ENCODE measurements around the gene OSTN. TPM values are rescaled to one million over a fixed set of nuclear protein-coding genes. Genes with fewer than 3 reads are reported as not detected.

The OSTN gene
- total RNA-seq, 4 donors from 2014 or later: not detected

DNA sequence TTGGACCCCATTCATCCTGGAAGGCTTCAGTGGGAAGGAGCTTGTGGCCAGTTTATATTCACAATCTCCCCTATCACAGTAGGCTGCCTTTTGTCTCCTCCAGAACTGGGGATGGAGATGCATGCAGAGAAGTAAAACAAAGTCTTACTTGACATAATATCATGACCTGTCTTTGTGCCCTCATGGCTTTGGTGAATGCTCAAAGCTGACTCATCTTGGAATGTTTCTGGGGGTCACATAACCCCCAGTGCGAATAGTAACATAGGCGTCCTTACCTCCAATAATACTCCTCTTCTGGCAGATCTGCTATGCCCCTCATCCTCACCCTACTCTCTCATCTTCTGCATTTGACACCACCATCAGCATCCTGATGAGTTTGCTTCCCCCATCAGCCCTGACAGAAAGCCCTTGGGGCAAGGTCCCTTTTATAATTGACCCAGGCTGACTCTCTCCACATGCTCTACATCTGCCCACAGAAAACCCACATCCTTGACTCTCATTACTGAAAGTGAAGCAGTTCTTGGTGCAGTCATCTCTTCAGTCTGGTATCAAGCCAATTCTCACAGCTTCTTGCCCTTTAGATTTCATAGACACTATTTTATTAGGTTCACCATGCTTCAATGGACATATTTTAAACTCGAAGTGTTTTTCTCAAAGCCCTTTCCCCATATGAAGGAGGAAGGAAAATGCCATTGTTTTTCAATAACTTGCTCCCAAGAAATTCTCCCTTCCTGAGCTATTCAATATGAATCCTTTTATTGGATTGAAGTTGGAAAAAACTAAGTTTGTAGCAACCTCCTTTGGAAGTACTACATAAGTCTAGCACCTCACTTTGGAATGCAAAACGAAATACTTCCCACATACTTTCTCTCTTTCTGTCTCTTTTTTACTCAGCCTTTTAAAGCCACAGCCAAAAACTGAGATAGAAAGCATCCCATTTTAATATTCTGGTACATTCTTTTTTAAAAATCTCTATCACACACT is 36.6 kb downstream of the OSTN start:
- TF ChIP-seq, protein P1, sequence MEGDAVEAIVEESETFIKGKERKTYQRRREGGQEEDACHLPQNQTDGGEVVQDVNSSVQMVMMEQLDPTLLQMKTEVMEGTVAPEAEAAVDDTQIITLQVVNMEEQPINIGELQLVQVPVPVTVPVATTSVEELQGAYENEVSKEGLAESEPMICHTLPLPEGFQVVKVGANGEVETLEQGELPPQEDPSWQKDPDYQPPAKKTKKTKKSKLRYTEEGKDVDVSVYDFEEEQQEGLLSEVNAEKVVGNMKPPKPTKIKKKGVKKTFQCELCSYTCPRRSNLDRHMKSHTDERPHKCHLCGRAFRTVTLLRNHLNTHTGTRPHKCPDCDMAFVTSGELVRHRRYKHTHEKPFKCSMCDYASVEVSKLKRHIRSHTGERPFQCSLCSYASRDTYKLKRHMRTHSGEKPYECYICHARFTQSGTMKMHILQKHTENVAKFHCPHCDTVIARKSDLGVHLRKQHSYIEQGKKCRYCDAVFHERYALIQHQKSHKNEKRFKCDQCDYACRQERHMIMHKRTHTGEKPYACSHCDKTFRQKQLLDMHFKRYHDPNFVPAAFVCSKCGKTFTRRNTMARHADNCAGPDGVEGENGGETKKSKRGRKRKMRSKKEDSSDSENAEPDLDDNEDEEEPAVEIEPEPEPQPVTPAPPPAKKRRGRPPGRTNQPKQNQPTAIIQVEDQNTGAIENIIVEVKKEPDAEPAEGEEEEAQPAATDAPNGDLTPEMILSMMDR (IDR thresholded peaks at IDR 0.05; ENCODE audit: low read depth): no peak

DNA sequence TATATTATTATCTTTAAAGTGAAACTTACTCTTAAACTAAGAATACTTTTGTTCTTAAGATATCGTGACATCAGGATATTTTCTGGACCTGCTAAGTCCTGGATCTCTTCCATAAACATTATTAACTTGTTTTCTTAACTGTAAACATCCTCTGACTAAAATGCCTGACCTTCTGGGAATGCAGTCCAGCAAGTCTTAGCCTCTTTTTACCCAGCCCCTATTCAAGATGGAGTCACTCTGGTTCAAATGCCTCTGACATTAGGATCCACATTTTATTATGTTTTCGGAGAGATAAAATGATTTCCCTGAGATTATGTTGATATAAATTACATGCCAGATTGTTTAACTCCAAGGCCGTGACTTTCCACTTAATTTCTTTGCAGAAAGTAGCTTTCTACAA is 37.6 kb downstream of the OSTN start:
- TF ChIP-seq, protein P1 (IDR thresholded peaks at IDR 0.05; ENCODE audit: low read depth): no peak

DNA sequence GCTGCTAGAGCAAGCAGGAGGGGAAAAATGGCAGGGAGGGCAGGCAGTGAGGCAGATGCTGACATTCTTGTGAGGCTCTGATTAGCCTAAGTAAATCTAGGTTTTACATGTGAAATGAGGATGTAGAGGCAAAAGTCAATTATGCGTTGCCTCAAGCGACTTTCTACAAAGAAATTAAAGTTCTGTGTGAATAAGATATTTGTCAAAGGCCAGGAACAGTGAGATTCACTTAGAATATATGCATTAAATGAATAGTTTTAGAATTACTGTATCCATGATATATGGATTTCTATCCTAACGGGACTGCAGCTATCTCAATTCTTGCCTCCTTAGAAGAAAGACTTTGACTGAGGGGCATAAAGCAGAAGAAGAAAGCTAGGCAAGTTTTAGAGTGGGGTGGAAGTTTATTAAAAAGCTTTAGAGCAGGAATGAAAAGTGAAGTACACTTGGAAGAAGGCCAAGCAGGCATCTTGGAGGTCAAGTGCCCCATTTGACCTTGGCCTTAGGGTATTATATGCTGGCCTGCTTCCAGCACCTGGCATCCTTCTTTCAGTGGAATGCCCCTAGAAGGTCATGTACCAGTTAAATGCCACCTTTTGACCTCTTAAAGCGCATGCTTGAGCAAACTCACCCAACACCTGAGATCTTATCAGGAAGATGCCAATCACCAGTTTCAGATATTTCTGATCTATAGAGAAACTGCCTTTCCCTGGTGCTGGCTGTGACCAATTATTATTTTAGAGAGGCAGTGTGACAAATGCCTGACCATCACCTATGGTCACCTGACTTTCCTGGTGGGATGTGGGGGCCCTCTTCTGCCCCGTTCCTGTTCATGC is 38.2 kb downstream of the OSTN start:
- TF ChIP-seq, protein P1 (IDR thresholded peaks at IDR 0.05; ENCODE audit: low read depth): no peak

- TF ChIP-seq, protein P1 (IDR thresholded peaks at IDR 0.05; ENCODE audit: low read depth): no peak
Observed at GRCh38 chr3:191238321-191238817, 39.3 kb downstream of the OSTN start.

DNA sequence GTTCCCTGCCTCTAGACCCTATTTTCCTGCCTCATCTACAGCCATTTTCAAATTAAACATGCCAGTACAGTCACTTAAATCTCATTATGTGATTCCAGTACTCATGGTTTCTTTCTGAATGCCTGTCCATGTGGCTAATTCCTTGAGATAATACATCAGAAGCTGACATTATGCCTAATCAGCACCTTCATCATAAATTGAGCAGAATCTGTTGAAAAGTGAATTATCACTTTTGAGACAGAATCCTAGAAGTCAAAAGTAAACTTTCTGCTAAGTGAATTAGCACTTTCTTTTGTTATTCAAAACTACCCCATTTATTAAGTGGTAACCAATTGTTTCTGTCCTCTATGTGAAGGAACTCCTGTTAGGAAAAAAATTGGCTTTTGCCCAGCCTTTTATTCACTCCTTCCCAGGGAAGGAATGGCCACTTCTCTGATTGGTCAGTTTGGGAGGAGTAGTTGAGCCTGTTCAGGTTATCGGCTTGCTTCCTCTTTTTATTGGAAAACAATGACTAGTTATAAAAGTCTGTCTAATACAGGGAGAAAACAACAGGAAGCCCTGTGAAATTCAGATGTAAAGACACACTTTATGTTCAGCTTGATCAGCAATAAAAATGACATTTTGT is 40.5 kb downstream of the OSTN start:
- TF ChIP-seq, protein P1 (IDR thresholded peaks at IDR 0.05; ENCODE audit: low read depth): no peak

- TF ChIP-seq, protein P1 (IDR thresholded peaks at IDR 0.05; ENCODE audit: low read depth): no peak
Observed at GRCh38 chr3:191240486-191240885, 41.4 kb downstream of the OSTN start.

Data from subcutaneous adipose tissue (tissue), 4 donors.